HUDEP-2 (cell line): Measurements from ENCODE around the gene MRPL36.
"Not testable (repeated sequence)": the region's sequence is repeated elsewhere in the genome, so short reads cannot be mapped to it uniquely, and the experiment has no call there.

Source experiments
- DNase-seq, 76 experiments: peaks; one replicate each; lab custom pipeline; 2025; ENCODE audit not compliant: unreplicated experiment in 76 of 76; lab: John Stamatoyannopoulos, UW

MRPL36 gene

GRCh38 chr5:1799602-1800471 lies at the start of gene MRPL36:
MRPL36 (minus strand) TSS chr5:1799837; CDS start chr5:1798935, 902 bp downstream.
- DNase-seq = peak in 75 of 76 experiments; percentile 15 to 93 (median 83)

GRCh38 chr5:1847611-1848010 lies 48.0 kb upstream of the MRPL36 start:
- DNase-seq = no peak

GRCh38 chr5:1847056-1847455 lies 47.4 kb upstream of the MRPL36 start:
- DNase-seq = no peak

GRCh38 chr5:1846583-1846982 lies 46.9 kb upstream of the MRPL36 start:
- DNase-seq = no peak

GRCh38 chr5:1845696-1846095 lies 46.1 kb upstream of the MRPL36 start:
- no peak for DNase-seq

GRCh38 chr5:1844708-1845436 lies 45.2 kb upstream of the MRPL36 start:
- DNase-seq = no peak

- not testable (repeated sequence) for DNase-seq
Measured at GRCh38 chr5:1843761-1844160, 44.1 kb upstream of the MRPL36 start.

- DNase-seq = no peak
Measured at GRCh38 chr5:1842004-1842819, 42.6 kb upstream of the MRPL36 start.

GRCh38 chr5:1840741-1841521 lies 41.3 kb upstream of the MRPL36 start:
- DNase-seq = no peak

- DNase-seq = no peak
Measured at GRCh38 chr5:1840071-1840547, 40.5 kb upstream of the MRPL36 start.

- DNase-seq = no peak
Measured at GRCh38 chr5:1838013-1838412, 38.4 kb upstream of the MRPL36 start.

GRCh38 chr5:1836891-1837880 lies 37.5 kb upstream of the MRPL36 start:
- no peak for DNase-seq

GRCh38 chr5:1836176-1836890 lies 36.7 kb upstream of the MRPL36 start:
- DNase-seq = no peak

- DNase-seq = no peak
Measured at GRCh38 chr5:1835431-1835830, 35.8 kb upstream of the MRPL36 start.

GRCh38 chr5:1834721-1835429 lies 35.2 kb upstream of the MRPL36 start:
- DNase-seq = no peak

- DNase-seq = no peak
Measured at GRCh38 chr5:1834022-1834551, 34.5 kb upstream of the MRPL36 start.

- DNase-seq = no peak
Measured at GRCh38 chr5:1833264-1834021, 33.8 kb upstream of the MRPL36 start.
